CD4-positive, alpha-beta T cell treated with Interleukin-15 for 1 hour (primary cell): ENCODE results near the gene BST2.
A peak's percentile ranks its signal among the peaks of the same experiment; 100 is the strongest.
"Not testable (repeated sequence)": the region's sequence is repeated elsewhere in the genome, so short reads cannot be mapped to it uniquely, and the experiment has no call there.

Experiments
- DNase-seq: peaks from one replicate; pipeline ENCODE4 v3.0.0-alpha.2; 2020

BST2 gene

GRCh38 chr19:17385878-17386611, 19.4 kb downstream of the BST2 start:
- peak; percentile 55 for DNase-seq

DNA sequence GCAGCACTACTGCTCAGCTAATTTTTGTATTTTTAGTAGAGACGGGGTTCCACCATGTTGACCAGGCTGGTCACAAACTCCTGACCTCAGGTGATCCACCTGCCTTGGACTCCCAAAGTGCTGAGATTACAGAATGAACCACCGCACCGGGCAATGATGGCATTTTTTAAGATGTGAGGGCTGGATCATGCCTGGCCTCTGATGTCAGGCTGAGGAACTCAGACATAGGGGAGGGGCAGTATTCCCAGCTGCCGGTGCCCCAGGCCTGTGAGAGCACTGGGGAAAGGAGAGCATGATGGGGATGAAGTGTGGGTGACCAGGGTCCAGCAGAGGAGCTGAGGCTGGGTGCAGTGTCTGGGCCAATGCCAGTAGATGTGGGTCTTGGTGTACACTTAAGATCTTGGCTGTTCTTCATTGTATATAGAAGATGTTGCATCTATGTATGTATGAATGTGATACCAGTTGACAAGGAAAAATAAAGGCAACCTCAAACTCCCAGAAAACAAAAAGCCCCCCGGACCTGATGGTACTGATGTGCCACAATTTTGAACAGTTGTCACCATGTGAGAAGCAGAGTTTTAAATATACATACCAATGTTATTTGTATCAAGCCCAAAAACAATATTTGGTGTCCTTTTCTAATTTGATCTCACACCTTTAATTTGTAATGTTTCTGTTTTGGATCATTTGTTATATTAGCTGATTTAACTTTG, 24.8 kb downstream of the BST2 start:
- no peak for DNase-seq

GRCh38 chr19:17379221-17379631, 26.2 kb downstream of the BST2 start:
- DNase-seq: no peak

- no peak for DNase-seq
Observed at GRCh38 chr19:17378271-17378670, 27.2 kb downstream of the BST2 start.

GRCh38 chr19:17376935-17377600, 28.4 kb downstream of the BST2 start, which contains the start of gene PLVAP:
TSS of gene PLVAP (minus strand) at chr19:17377342. CDS start at chr19:17377288, 54 bp downstream.
- DNase-seq: no peak

GRCh38 chr19:17370026-17370587, 35.3 kb downstream of the BST2 start:
- no peak for DNase-seq

DNA sequence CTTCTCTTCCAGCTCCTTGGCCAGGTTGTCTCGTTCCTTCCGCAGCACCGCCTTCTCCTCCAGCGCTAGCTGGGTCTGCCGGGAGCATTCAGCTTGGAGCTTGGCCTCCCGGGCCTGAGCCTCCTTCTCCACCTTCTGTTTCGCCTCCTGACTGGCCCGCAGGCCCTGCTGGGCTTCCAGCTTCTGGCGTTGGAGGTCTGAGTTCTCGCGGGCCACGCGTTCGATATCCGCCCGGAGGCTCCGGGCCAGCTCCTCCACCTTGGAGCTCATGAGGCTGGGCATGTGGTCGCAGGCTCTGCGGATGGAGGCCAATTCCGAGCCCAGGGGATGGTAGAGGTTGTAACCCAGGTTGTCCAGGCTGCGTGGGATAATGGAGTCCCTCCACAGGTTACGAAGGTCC, 40.1 kb downstream of the BST2 start:
- DNase-seq: no peak

- DNase-seq: not testable (repeated sequence)
Observed at GRCh38 chr19:17363852-17364605, 41.4 kb downstream of the BST2 start.

DNA sequence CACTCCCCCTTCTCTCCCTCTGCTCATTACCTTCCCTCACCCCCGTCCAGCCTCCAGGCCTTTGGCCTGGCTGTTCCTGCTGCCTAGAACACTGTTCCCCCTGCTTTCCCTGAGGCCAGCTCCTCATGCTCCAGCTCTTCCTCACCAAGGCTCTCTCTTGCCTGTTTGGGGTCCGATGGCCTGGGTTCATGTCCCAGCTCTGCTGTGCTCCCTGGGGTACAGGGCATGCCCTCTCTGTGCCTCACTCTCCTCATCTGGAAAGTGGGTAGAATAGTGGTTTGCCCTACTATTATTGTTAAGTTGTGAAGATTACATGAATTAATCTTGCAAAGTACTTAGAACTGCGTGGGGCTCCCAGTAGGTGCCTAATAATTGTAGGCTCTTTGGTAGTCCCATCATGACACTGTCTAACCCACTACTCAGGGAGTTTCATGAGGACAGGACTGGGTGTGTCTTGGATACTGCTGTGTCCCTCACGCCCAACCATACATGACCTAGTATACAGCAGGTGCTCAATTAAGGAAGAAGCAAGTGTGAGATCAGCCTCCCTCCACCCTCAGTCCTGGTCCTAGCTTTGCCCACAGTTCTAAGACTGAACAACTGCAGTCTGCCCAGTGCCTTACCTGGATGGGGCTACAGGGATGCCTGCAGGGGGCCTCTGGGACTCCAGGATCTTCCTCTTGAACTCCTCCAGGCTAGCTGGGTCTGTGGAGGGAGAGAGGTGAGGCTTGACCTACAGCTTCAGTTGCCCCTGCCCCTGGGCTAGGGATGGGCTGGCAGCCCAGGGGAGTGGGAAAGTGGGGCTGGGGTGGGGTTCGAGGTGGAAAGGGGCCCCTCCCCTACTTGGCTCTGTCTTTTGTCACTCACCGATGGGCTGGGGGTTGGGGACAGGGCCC, 45.3 kb downstream of the BST2 start:
- DNase-seq: no peak

DNA sequence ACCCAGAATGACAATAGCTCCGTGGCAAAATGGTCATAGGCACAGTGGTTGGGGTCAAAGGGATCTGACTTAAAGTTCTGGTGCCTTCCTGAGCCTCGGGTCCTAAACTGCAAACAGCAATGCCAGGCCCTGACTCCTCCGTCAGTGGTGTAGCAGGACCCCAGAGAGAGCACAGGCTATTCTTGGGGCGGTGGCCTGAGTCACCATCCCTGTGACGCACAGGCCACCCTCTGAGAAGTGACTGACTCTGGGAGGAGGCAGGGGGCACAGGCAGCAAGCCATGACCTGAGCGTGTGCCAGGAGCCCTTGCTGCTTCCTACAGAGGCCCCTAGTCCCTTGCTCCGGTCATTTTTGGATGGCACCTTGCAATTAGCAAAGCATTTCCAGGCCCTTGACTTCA, 47.0 kb downstream of the BST2 start:
- DNase-seq: no peak

DNA sequence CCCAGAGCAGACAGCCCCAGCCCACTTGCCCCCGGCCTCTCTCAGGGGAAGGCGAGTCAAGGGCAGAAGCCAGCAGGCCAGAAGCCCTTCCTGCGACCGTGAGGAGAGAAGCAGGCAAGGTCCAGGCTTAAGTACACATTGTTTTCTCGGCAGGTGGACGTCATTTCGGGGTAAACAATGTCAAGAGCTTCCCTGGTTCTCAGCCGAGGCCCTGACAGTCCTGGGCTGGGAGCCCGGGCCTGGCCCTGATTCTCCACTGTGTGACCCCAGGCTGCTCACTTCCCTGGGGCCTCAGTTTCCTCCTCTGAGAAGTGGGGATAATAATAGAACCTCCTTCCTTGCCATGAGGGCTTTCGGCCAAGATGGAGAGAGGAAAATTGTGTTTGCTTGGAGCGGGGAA, 47.7 kb downstream of the BST2 start:
- DNase-seq: no peak

DNA sequence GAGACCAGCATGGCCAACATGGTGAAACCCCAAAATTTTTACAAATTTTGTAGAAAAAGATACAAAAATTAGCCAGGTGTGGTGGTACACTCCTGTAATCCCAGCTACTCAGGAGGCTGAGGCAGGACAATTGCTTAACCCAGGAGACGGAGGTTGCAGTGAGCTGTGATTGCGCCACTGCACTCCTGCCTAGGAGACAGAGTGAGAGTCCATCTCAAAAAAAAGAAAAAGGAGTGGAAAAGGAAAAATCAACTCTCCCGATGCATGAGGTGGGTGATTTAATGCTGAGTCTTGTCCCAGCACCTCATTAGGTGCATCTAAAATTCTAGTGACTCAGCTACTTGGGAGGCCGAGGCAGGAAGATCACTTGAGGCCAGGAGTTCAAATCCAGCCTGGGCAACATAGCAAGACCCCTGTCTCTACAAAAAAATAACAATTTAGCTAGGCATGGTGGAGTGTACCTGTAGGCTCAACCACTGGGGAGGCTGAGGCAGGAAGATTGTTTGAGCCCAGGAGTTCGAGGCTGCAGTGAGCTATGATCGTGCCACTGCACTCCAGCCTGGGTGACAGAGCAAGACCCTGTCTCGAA, 48.3 kb downstream of the BST2 start:
- DNase-seq: no peak

DNA sequence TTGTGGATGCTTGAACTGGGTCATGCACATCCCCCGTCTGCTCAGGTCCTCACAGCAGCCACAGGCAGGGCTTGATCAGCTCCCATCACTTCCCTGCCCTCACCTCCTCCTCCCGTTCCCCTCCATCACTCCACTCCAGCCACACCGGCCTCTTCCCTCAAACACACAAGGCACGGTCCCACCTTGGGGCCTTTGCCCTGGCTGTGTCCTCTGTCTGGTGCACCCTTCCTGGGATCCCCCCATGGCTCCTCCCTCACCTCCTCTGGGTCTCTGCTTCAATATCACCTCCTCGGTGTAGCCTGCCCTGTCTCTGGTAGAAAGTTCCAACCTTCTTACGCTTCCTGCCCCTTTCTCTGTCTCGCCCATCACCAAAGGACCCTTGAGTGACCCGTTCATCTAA, 52.0 kb downstream of the BST2 start:
- DNase-seq: no peak
